GM19035 (cell line): Measurements from ENCODE around the gene STK39.
"Not testable (repeated sequence)": the region's sequence is repeated elsewhere in the genome, so short reads cannot be mapped to it uniquely, and the experiment has no call there.

Experiments
- ATAC-seq: cut with Tn5 transposase; IDR thresholded peaks from one replicate; pipeline ENCODE4 v1.9.1; 2021; ENCODE audit not compliant: unreplicated experiment

Gene STK39

DNA sequence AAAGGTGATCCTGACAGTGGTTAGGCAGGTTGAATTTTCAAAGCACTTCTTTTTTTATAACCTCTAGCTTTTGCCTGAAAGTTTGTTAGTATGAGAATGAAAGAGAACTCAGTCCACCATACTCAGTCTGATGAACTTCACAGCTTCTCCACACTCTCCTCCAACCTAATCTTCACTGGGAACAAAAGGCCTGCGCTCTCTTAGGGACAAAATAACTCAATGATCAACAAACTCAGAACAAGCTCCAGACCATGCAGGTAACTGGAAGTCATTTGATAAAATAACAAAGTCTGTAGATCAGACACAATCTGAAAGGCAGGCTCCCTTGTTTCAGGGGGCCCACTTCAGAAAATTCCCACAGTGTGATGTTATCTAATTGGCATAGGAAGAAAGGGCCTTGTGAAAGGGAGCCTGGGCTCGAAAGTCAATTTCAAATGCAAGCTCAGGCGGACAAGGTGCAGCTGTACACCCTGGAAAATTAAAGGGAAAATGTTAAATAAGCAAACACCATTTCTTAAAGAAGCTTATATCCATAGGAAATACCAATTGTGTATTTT lies 142.2 kb downstream of the STK39 start:
- ATAC-seq, result no peak

DNA sequence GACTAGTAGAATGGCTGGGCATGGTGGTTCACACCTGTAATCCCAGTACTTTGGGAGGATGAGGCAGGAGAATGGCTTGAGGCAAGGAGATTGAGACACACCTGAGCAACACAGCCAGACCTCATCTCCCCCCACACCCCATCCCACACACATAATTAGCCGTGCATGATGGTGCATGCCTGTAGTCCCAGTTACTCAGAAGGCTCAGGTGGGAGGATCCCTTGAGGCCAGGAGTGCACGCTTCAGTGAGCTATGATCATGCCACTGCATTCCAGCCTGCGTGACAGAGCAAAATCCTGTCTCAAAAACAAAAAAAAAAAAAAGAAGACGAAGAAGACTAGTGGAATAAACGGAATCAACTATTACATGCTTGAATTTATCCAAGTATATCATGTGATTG lies 150.0 kb downstream of the STK39 start:
- ATAC-seq, result no peak

DNA sequence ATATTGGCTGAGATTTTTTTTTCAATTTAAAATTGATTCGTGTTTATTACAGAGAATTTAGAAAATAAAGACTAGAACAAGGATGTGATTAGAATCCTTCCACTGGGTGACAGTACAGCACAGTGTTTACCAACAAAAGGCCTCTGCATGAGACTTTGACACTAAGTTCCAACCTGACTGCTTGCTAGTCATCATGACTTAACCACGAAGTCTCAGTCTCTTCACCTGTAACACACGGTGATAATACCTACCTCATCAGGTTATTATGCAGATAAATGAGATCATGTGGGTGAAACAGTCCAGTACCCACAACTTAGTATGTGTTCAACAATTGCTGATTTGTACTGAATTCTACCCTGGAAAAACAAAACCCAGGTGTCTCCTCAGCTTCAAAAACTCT lies 151.2 kb downstream of the STK39 start:
- ATAC-seq, result no peak

DNA sequence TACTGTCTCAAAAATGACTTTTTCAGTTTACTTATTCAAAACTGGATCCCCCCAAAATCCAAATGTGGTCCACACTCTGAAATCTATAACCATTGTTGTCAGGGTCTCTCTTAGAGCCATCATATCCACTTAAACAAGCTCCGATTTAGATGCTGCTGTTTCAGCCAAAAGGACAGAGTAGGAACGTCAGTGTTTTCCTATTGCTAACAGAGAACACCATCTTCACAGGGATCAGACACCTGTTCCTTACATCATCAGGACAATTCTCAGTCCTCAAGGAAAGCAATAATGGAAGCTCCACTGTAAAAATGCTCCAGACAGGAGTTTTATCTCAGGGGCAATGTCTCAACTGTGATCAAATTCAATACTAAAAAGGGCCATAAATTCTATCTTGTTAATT lies 155.4 kb downstream of the STK39 start:
- ATAC-seq, result no peak

DNA sequence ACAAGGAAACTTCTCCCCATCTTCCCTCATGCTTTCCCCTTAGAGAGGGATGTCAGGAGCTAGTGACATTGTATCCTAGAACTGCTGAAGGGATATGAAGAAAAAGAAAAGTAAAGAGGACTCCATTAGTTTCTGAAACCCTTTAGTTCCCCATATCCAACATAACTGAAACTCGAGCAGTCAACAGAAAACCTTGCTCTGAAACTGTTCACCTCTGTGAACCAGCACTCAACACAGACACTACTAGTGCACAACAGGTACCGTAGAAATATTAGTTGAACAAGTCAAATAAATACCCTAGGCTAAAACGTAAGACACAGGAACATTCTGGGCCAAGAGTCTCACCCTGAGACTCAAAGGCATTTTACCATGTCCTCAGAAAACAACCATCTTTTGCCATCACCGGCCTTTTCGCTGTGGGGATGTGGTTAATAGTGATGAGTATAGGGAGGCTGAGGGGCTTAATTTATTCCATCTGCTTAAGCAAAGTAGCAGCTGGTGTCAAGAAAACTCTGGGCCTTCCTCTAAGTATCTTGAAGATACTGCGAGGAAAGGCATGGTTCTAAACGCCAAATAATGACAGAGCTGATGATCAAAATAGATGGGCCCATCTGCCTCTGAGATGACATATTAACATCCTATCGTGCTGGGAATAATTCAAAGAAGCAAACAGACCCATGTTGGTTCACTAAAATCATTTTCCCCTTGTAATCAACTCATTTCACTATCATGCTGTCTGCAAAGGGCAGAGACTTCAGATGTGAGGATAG lies 156.8 kb downstream of the STK39 start:
- peak; percentile 75 for ATAC-seq

DNA sequence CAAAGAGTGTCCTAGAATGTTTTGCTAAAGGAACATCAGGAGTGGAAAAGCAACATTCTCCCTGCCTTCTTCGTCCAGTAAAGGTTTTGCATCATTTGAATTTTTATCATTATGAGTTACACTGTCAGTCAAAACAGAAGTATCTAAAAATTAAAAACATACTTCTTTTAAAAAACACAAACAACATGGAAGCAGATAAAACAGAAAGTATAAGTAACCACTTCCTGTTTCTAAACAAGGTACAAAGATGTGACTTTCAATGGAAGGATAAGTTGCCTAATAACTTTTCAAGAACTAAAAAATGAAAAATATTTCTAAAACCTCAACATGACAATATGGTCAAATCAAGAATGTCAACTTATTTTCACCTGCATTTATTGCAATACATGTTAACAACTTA lies 158.2 kb downstream of the STK39 start:
- ATAC-seq, result peak; percentile 51

DNA sequence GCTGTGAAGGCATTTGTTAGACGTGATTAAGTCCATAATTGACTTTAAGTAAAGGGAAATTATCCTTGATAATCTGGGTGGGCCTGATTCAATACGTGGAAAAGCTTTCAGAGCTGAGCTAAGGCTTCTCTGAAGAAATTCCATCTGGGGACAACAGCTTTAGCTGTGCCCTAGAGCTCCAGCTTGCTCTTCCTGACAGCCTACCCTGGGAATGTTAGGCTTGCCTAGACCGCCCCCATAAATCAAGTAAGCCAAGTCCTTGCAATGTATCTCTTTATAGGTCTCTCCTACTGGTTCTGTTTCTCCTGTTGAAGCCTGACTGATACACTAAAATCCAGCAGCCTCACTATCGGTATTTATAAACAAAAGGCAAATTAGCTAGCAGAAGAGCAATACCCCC lies 160.0 kb downstream of the STK39 start:
- no peak for ATAC-seq

DNA sequence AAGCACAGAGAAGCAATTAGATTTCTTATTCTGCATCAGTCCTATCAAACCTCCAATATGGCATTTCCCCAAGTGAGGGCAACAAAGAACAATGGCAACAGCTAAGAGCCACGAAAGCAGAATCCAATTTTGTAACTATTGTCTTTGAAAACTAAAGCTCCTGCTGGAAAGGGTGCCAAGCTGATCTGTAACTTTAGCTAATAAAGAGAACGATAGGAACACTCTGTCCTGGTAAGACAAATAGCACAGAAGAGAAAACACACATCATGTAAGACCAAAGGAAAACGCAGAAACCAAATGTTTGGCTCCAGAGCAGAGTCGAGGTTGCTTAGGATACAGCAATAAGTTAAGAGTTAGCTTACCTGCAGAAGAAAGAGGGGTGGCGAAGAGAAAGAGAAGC lies 160.5 kb downstream of the STK39 start:
- ATAC-seq, result no peak

DNA sequence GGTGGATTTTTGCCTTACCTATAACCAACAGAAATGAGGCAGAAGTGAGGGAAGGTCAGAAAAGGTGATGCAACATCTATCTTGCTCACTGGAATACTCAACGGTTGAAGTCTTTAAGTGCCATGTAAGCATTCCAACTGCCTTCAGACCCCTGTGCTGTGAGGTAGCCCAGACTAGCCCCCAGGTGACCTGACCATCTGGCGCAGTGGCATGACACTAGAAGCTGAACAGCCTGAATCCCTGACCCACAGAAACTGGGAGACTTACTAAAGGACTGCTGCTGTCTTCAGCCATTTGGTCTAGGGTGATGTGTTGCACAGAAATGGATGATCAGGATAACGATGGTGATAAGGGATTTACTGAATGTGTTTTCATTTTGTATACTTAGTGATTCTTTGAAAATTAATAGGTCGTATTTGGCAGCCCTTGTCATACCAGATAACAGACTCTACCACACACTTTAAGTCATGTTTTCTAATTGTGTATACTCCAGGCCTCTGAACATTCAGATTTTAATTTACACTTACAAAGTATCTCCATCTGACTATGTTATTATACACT lies 161.5 kb downstream of the STK39 start:
- no peak for ATAC-seq

DNA sequence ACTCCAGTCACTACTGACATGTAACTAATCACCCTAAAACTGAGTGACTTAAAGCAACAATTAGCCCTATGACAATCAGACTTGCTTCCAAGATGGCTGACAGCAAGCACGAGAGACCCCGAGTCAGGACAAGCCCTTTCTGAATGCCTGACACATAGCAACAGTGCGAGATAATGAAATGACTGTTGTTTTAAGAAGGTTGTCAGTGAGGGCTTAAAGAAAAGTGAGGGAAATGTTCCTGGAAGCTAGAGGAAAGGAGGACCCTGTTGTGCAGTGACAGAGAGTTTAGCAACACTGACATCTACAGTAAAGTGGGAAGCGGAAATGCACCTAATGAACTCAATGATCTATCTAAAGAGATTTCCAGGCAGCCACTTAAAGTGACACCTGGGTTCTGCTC lies 163.1 kb downstream of the STK39 start:
- no peak for ATAC-seq

DNA sequence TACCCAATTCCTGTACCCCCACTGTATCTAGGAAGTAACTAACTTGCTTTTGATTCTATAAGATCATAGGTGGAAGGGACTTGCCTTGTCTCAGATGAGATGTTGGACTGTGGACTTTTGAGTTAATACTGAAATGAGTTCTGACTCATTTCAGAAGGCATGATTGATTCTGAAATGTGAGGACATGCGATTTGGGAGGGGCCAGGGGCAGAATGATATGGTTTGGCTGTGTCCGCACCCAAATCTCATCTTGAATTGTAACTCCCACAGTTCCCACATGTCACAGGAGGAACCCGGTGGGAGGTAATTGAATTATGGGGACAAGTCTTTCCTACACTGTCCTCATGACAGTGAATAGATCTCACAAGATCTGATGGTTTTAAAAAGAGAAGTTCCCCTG lies 165.9 kb downstream of the STK39 start:
- ATAC-seq, result not testable (repeated sequence)

DNA sequence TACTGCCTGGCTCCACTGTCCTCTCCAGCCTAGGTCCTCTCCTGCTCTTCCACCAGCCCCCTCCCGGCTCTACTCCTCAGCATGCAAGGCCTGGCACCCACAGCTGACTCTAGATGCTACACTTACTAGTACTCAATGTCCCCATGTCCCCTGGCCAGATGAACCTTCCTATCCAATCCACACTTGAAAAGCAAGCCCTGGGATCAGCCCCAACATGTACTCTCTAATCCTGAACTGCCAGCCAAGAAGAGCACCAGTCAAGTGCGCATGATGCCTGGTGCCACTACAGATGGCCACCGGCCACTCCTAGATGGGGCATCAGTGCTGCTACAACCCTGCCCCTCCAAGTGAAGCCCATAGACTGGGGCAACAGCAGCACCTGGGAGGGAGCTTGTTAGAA lies 168.2 kb downstream of the STK39 start:
- ATAC-seq, result no peak

DNA sequence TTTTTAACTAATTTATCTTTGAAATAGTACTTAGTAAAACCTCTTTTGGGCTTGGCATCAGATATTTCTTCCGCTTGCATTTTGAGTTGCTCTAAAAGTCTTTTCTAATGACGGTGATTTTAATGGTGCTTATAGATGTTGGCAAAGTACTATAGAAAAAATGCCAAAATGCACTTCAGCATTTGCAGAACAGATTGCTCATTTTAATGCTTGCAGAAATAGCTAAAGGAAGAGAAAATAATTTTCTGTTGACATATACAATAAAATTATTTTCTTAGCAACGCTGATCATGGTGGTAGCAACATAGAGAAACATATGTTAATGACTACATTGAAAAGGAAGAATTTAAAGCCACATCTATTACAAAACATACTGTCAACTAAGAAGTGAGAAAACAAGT lies 170.7 kb downstream of the STK39 start:
- ATAC-seq, result no peak

DNA sequence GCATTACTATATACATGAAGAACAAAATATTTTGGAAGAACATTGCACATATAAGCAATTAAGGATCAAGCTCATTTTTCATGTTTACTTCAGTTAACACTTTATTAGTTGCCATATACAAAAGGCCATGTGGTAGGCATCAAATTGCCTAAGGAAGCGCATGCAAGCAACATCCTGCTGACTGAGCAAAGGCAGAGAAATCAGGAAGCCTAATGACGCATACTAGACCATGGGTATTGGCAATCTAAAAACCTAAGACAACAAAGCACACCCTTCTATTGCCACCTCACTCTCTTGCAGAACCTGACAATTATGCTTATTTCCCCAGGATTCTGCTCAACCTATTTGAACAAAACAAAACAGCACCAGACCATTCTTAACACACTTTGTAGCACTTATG lies 171.9 kb downstream of the STK39 start:
- no peak for ATAC-seq

DNA sequence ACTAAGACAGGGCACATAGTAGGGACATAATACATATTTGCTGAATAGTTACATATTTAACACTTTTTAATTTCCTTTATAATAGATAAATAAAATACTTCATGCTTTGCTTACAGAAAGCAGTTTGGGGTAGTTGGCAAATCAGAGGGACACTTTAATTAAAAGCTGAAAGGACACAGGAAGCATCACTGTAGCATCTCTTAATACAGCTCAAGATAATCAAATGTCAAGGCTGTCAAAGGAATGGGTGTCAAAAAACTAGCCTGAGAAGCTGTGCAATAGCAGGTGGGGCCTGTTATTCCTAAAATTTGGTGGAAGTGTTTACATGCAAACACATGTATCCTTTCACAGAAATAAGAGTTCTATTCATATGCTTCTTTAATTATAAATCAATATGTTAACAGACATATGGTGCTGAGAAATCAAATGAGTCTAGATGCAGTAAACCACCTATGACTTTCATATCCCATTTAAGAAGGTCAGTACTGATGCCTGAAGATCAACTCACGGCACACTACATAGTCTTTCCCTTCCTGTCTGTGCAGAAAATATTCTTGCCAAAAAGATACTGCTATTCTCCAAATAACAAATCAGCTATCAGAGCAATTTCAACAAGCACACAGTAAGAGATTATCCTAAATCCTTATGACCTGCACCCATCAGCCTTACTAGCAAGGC lies 174.6 kb downstream of the STK39 start:
- ATAC-seq, result no peak

DNA sequence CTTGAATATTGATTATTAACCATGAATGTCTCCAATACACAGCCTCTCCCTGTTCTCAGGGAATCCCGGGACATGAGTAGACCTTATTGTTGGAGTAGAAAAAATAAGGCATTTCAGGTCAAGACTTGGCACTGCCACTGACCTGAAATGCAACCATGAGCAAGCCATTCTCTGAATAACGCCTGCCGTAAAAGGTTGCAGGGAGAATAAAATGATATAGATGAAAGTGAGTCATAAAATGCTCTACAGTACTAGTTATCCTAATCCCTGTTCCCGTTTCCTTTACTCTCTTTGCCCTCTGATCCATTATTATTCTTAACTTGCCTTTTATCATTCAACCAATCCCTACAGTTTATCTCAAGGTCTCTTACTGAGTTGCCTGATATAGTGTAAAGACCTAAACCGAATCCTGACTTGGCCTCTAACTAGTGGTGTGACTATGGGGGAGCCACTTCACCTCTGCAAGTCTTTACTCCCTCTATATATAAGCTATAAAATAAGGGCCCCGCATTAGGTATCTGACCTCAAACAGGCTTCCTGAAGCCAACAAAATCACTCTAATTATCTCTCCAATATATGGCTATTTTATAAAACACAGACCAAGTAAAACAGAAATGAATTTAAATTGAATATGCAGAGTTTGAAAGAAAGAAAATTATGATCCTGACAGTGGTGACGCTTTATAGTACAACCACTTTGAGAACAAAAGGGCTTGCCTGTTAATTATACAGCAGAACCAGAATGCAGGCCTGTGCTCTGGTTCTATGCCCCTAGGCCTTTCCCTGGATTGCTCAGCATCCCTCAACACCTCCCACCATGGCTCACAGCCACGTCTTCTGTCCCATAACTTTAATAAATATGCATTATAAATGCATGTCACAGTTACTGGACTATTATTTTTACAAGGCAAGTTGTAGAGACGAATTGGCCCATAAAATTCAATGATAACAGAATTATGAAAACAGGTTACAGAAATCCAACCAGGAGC lies 183.1 kb downstream of the STK39 start:
- ATAC-seq, result no peak

DNA sequence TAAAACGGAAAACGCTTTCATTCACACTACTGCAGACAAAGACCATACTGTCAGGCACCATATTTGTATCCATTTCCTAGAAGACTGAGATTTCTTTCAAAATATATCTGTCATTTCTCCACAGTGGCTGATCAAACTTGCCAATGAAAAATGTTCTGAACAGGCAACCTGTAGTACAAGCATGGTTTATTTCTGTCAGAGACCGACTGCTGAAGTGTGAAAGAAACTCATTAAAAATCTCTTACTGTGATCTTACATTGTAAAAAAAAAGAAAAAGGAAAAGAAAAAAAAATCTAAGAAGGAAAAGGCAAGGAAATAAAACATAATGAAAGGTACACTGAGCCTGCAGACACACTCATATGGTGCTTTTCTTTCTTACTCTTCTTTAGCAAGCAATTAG lies 184.5 kb downstream of the STK39 start:
- ATAC-seq, result no peak

DNA sequence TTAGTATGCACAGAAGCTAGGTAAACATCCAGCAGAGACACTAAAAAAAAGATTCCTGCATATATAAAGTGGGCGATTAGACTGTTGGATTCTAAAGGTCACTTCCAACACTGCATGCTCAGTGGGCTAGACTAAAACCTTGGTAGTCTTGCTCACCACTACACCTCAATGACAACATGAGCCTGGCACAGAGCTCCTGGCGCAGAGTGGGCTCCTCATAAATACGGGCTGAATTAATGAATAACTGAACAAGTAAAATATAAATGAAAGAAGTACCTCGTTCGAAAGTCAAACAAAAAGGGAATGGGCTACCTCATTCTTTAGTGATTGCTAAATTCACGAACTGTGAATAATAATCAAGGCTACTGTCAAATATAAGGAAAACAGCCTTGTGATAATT lies 185.3 kb downstream of the STK39 start:
- ATAC-seq, result no peak

DNA sequence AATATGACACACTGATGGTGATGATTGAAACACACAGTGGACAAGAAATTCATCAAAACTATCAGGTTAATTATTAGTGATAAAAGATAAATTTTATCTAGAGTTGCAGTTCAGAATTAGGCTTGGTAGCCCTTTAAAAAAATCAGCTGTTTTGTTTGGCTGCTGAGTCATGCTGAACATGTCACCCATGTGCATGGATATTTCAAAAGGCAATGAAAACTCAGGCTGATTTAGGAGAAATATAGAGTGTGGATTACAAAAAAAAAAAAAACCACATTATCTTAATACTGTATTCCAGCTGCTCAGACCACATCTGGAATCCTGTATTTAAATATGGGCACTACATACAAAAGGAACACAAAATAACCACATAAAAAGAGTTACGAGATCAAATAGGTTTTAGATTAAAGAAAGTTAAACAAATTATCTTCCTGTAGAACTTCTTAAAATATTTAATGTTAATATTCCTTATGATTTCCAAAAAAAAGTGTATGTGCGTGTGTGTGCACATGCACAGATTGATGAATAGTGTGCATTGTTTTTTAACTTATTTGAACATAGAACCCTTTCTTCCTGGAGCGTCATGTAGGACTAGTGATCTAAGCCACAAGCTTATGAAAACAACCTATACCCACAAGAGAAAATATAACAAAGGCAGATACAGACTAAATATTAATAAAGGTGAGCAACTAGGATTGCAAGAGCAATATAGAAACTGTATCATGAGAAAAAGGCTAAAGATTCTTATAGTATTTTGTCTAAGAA lies 186.2 kb downstream of the STK39 start:
- no peak for ATAC-seq

DNA sequence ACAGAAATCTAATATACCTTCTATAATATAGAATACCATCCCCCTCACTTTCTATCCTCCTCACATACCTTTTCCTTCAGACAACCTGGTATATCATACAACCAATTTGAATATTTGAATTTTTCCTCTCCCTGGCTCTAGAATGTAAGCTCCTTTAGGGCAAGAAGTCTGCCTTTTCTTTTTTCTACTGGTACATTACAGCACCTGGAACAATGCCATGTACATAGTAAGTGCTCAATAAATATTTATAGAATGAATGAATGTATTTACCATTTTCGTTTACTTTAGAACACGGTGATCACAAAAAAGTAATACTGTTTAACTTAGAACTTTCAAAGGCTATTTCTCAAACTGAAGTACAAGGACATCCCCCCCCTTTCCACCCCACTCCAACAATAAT lies 187.6 kb downstream of the STK39 start:
- no peak for ATAC-seq
